ENCODE results near the gene ITGA5. TPM values are rescaled to one million over a fixed set of nuclear protein-coding genes. Genes with fewer than 3 reads are reported as not detected.

The ITGA5 gene
- total and polyA plus RNA-seq, 9 of the 15 experiments (the other 6 are each of a cell fraction or from before 2014, with no cell fraction given): 9.1 to 82.1 (median 47.4) TPM

GRCh38 chr12:54351341-54351740 lies 67.7 kb downstream of the ITGA5 start:
- Histone ChIP-seq H3K9me3 (replicated peaks; ENCODE audit: control insufficient read depth, insufficient read depth, low read depth, low read length) (no peaks in the 10 kb centered on the region), H2AFZ (ENCODE audit: low read depth, low read length) (no peak overlapping the region), H3K4me2 (ENCODE audit: insufficient read depth, low read length) (no peak overlapping the region), H3K36me3 (ENCODE audit: control insufficient read depth, insufficient read depth, low read length) (peaks cover 58% of the 10 kb centered on the region), H3K79me2 (ENCODE audit: control insufficient read depth, insufficient read depth, low read length) (no peaks in the 10 kb centered on the region), H3K9me1 (ENCODE audit: control insufficient read depth, insufficient read depth, low read length) (no peaks in the 10 kb centered on the region), H3K9ac (ENCODE audit: insufficient read depth in 1 of 2, low read depth in 2 of 2, low read length in 2 of 2) (peak overlapping the region in 1 of 2 experiments; percentile 73; a peak in 1 of 4 replicates), H3K27me3 (ENCODE audit: control insufficient read depth in 2 of 2, insufficient read depth in 2 of 2, low read length in 2 of 2) (no peaks in the 10 kb centered on the region), H3K4me1 (replicated peaks in 1 of 2; ENCODE audit: control insufficient read depth in 2 of 2, insufficient read depth in 2 of 2, low read length in 2 of 2) (peaks cover 32 to 43% of the 10 kb centered on the region in 2 experiments), H3K4me3 (no peak overlapping the region), H3K27ac (ENCODE audit: extremely low read depth, low read depth, low read length) (peak overlapping the region; percentile 58; the same call in 2 of the 3 replicates), H4K20me1 (replicated peaks; ENCODE audit: control insufficient read depth, insufficient read depth, low read length) (no peaks in the 10 kb centered on the region)
- intact Hi-C loops (cut with micrococcal nuclease): no loop called here
- ATAC-seq (peak; percentile 7; the same call in 2 of the 3 replicates), DNase-seq (ENCODE audit: extremely low read depth in 1 of 4, low spot score in 3 of 4) (no peak), FAIRE-seq (peak; percentile 48)
- TF ChIP-seq HDAC6 (IDR thresholded peaks at IDR 0.05; ENCODE audit: low read depth, low read length) (no peak), SETDB1 (IDR thresholded peaks at IDR 0.05; ENCODE audit: low read length) (no peak), ZKSCAN1 (IDR thresholded peaks at IDR 0.05; ENCODE audit: low read depth, low read length) (no peak), MCM2 (IDR thresholded peaks at IDR 0.05; ENCODE audit: low read depth) (no peak), KDM2B (CRISPR knock-in tag; IDR thresholded peaks at IDR 0.05) (no peak), RNF2 (IDR thresholded peaks at IDR 0.05) (no peak), BCL6 (CRISPR knock-in tag; IDR thresholded peaks at IDR 0.05) (no peak), MECOM (CRISPR knock-in tag; IDR thresholded peaks at IDR 0.05) (no peak), ELF4 (CRISPR knock-in tag; IDR thresholded peaks at IDR 0.05) (no peak), SMARCA5 (IDR thresholded peaks at IDR 0.05) (no peak), CLOCK (CRISPR knock-in tag; IDR thresholded peaks at IDR 0.05; ENCODE audit: borderline replicate concordance) (no peak), CHD1 (IDR thresholded peaks at IDR 0.05; ENCODE audit: low read length) (no peak), FOXP4 (CRISPR knock-in tag; IDR thresholded peaks at IDR 0.05; ENCODE audit: borderline replicate concordance) (no peak)
- CTCF ChIA-PET (ENCODE audit: low intra/inter-chr PET ratio): no interaction called here
- POLR2A ChIA-PET: interaction anchor here (0.7 to 5.6 kb wide), 5 partner anchors 8 to 56 kb away, joined by 3 to 43 read pairs (median 3); no protein-coding TSS in a partner anchor
- BruUV-seq (replicated peaks): TSS peak; percentile 79
- 63% methylated on average over 4 of the region's 4 CpGs for WGBS (ENCODE audit: insufficient coverage, low coverage, missing lambda C conversion rate)
- in situ Hi-C loops (cut with MboI): no loop called here
